Renal cortex interstitium (tissue), 11 donors: ENCODE measurements around the gene PAX3. TPM values are rescaled to one million over a fixed set of nuclear protein-coding genes. Genes with fewer than 3 reads are reported as not detected.

Experiments used
- DNase-seq, 11 donors: peaks; one replicate each; pipeline ENCODE4 v3.0.0-alpha.2; 2013; ENCODE audit warnings: low read depth in 9 of 11, low spot score in 4 of 11; ENCODE audit errors: extremely low read depth in 1 of 11
- polyA plus RNA-seq, 3 donors: library from polyadenylated mRNA; unstranded; fragments of 120-200 nt; gene quantifications; one replicate each; pipeline ENCODE4 v1.2.1, GENCODE V29; 2013; ENCODE audit not compliant: insufficient read length in 3 of 3

Gene PAX3
- polyA plus RNA-seq, 3 donors, result not detected

DNA sequence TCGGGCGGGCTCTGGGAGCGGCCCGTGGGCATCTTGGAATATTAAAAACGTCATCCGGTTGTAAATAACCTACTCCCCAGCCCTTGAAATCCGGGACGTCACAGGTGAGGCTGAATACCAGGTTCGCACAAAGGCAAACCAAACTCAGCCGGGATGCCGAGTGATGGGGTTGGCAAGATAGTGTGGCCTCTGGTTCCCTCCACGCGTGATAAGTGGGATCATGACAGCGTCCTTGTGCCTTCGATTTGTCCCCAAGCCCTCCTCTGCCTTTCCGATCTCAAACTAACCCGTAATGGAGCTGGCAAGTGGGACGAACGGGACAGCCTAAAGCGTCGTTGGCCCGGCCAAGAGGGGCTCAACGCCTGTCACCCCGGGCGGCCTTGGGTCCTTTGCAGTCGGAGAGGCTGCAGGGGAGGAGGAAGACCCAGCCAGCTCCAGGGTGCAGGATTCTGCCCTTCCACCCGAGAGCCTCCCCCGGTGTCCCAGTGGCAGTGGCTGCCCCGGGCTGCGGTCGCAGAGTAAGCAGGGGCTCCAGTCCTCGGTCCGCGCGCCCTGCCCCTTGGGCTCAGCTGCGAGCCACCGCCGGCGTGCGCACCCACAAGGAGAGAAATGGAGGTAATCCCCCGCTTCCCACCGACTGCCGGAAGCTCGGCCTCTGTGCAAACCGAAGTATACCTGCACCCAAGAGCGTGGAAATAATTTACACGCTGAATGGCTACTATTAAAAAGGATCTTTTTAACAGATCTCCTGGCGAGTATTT is 13.4 kb upstream of the PAX3 start:
- no peak for DNase-seq

DNA sequence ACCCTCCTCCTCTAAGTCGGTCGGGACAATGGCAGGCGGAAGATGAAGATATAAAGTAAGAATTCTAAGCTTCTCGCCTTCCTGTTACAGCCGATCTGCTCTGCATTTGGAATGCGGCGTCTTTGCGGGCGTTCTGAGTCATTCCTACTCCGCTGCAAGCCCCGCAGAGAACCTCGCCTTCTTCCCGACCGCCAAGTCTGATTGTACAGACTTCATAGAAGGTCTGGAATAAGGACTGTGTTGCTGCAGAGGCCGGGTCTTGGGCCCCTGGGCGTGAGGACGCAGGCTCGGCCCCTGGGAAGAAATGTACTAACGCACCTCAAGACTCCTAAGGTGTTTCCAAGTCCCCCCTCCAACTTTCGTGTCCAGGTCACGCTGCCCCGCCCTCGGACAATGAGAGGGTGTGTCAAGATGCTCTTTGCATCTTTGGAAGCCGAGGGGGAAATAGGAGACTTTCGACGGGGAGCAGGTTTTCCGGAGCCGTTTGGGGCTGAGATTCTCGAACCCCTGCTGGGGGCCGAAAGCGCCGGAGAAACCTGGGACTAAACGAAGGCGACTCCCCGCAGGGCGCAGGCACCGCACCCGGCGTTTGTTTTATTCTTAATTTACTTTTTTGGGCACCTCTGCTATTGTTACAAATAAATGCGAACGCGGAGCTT is 12.7 kb upstream of the PAX3 start:
- DNase-seq, result no peak

DNA sequence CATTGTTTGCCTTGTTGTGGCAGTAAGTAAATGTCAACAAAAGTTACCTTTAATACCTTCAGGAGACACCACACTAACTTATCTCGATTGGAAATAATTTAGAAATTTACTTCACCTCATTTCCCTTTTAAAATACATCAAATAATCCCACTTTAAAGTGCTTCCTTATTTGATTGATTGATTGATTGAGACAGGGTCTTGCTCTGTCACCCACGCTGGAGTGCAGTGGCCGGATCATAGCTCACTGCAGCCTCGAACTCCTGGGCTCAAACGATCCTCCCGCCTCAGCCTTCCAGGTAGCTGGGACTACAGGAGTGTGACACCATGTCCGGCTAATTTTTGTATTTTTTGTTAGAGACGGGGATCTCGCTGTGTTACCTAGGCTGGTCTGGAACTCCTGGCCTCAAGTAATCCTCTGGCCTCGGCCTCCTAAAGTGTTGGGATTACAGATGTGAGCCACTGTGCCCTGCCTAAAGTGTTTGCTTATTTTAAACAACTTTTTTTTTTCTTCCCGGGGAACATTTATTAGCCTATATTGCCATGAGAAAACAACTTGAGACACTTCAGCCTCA is 12.0 kb upstream of the PAX3 start:
- DNase-seq, result no peak

DNA sequence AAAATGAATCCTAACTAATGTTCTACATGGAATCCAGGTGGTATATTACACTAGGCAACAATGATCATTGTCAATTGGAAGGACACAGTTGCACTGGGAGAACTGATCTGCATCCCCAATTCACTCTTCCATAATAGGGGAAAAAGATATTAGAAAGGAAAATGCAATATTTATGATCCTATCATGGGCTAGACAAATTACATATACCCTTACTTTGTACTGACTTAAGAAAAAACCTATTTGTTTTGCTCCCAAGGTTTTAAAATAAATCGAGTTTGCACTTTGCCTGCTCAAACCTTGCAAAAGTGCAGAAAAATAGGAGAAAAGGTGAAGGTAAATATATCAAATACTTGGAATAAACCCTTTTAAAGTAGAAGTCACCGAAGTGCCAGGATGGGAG is 11.0 kb upstream of the PAX3 start:
- no peak for DNase-seq

DNA sequence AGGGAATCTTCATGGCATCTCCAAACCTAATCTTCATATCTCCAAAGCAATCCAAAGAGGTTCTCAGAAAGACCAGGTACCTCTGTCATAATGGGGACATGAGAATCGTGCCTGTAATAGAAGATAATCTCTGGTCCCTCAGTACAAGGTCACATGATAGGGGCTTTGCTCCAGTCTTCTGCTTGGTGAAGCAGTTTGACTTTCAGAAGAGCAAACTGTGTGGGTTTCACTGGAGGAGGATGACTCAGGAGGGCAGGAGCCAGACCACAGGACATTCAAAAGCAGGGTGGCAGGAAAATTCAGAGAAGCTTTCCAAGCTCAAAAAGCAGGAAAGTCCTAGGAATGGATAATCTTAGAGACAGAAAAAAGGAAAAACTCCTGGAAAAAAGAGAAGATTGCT is 10.6 kb upstream of the PAX3 start:
- DNase-seq, result no peak

DNA sequence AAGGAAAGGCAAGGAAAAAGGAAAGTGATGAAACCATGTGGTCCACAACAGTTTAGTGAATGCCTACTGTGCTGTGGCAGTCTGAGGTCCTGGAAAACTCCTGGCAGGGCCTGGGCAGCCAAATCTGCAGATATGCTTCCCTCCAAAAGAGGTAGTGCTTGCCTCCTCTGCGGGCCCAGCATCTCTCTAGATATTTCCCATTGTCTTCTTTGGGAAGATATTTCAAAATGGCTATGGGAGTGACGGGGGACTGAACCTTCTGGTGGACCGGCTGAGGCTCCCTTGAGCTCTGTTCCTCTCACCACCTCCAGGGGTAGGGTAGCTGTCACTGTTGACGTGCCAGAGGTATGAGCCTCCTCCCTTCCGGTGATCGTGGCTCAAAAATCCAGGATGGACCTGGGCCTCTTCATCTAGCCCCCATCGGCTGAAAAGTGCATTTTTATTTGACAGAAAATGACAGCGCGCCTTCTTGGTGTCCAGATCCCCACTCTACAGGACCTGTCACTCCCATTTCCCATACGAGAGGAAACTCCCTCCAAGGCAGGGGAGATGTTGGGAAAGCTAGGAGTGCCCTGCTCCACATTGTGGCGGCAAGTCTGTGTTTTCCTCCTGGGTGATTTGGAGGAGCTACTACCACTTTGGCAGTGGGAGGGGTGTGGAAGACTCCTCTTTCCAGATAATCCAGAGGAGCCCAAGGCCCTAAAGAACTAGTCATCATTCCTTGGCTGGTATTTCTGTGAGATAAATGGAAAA is 9.4 kb upstream of the PAX3 start:
- DNase-seq, result no peak

DNA sequence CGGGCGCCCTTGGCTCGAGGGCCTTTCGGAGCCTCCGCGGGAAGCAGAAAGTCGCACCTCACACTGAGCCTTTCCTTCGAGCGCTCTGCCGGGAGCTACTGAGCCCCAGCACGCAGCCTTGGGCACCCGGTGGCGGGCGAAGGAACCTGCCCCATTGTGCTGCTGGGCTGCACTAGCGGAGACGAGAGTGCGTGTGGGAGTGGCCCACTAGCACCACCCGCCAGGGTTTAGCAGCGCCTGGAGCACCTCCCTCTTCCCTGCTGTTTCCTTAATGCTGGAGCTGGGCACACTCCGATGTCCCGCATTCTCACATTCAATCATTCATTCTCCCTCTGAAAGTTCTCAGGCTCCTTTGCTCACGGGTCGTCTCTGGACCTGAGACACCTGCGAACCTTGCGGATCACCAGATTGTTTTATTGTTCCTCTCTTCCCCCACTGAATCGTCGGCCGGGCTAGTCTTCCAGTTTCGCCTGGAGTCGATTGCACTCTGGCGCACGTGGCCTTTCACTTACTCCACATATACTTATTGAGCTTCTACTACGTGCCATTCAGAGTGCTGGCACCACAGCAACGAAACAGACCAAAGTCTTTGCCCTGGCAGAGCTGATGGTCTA is 8.5 kb upstream of the PAX3 start:
- DNase-seq, result no peak

DNA sequence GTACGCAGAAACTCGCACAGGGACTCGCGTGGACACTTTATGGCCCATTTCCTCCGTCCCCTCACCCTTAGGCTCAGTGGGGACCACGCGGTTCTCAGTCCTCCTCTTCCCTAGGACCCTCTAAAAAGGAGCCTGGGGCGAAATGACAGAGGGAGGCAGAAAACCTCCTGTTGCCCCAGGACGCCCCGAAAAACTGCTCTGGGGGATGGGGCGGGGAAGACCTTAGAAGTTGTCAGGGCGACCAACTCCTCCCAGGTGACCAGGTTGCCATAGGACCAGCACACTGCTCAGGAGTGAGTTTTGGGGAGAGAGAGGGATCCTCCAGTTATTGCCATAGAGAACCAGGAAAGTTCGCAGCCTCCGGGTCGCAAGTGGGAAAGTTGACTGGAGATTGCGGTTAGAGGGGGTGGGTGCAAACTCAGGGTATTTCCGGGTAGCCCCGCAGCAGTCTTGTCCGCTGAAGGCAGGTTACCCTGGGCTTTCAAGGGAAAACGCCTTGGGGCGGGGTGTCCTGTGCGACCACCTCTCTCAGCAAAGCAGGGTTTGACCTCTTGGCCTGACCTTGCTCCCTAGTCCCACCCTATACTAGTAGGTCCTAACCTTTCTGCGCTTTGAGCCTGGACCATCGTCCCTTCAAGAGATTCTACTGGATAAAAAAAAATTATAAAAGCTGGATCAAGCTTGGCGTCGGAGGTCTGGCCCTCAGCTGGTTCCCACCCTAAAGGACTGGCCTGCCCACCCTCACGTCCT is 7.8 kb upstream of the PAX3 start:
- no peak for DNase-seq

DNA sequence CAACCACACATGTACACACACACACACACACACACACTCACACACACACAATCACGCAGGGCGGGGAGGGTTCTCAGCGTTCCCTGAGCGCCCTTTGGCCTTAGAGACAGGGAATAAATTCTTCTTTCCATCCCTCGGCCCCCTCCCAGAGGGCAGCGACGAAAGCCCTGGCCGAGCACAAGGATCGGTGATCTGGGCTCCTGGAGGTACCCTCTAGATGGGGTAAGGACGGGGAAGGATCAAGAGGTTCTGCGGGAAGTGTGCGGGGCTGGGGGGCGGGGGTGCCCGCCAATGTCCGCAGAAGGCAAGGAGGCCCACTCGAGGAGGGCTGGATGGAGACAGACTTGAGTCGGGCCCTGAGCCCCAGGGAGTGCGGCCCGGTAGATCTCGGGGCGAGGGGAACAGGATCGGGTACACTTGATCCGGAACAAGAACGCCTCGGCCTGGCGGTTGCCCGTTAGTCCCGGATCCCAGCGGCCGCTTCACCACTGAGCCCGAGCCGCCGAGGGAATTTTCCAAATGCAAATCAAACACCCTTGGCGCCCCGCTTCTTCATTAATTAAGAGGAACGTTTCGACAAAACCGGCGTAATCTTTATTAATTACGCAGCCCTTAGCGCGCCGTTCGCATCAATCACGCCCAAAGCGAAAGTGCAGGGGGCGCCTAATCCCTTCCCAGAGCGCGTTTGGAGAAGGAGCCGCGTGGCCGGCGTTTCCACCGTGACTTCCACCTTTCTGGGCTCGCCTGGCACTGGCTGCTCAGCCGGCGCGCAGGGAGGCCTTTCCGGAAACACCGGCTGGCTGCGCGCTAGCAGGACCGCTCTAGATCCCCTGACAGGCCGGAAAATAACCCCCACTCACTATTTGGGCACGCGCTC is 7.0 kb upstream of the PAX3 start:
- no peak for DNase-seq

DNA sequence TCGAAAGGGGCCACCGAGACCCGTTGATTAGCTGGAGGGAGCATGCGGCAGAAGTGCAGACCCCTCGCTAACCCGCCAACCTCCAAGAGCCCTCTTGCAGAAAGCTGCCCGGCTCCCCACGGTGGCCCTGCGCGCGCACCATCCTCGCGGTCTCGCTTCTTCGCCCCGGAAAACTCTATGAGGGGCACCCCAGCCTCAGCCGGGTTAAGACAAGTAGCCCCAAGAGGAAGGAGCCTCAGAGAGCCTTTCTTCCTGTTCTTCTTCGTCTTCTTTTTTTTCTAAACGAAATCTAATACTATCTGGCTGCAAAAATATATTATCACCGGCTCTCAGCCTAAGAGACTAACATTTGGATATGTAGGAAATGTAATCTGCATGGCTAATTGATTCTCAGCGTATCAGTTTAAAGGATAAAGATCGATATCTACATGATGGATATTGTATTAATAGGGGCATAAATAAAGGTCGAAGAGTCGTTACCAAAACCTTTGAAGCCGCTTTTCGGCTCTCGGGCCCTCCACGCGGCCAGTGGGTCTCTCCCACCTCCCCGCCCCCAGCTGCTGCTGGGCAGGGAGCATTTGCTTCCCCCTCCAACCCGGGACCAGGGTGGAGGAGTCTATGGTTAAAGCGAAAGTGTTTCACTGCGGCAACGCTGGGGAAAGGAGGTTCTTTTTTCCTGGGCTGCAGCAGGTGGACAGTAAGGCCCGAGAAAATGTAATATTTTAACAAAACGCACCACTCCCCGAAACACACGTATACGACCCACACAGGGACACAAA is 6.1 kb upstream of the PAX3 start:
- DNase-seq, result no peak

DNA sequence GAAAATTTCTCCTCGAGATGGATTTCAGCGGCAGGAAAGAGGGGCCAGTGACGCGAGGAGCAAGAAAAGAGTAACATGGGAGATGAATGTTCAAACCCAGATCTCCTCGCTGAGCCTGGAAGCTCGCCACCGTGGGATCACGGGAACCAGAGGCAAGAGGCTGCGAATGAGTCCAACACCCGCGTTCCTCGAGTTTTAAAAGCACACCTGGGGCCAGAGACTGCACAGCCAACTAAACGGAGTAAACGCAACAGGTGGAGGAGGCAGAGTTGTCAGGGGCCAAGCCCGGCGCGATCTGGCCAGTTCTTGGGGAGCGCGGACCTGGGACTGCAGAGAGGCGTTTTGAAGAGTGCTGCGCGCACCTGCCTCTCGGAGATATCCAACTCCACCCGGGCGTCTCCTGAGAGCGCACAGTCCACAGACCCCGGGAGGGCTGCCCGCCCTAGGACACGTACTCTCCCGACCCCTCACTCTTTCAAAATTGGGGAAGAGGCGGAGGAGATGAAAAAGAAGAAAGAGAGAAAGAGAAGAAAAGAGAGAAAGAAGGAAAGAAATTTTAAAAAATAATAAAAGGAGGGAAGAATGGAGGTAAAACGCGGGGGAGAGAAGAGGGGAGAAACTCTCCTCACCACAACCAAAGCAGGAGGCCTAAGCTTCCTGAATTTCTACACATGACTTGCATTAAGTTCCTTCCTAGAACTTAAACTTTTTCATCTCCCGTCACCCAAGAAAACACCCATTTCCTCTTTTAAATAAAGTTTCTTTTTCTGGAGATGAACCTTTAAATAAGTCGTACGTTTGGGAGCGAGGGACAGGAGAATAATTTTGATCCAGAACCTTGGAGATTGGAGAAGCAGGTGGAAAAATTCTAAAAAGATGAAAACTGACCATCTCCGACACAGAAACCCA is 5.3 kb upstream of the PAX3 start:
- no peak for DNase-seq

DNA sequence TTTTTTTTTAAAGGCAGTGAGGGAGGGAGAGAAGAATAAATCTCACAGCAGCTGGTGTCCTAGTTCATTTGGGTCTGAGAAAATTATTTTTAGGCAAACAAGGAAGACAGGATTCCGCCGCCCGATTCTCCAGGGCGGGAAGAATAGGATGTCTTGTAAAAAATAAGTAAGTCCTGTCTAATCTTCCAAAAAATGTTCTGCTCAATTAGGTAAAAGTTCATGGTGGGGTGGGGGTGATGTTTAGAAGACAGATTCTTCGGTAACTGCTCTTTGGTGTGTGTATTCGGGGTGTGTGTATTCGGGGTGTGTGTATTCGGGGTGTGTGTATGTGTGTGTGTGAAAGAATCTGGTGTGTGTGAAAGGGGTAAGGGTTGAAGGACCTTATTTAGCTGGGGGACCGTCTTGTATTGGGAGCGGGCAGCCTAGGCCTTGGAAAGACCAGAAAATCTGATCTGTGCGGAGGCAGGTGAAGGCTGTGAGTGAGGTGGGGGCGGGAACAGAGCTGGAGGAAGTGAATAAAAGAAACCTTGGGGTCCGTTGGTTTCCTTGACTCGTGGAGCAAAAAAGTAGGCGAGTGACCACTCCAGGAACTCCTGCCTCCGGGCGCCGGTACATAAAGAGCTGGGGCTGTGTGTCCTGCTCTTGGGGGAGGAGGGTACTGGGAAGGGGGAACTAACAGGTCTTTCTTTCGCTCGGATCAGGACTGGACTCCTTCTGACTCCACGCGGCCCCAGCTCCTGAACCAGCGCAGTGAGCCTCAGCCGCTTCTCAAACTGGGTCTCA is 4.4 kb upstream of the PAX3 start:
- no peak for DNase-seq

DNA sequence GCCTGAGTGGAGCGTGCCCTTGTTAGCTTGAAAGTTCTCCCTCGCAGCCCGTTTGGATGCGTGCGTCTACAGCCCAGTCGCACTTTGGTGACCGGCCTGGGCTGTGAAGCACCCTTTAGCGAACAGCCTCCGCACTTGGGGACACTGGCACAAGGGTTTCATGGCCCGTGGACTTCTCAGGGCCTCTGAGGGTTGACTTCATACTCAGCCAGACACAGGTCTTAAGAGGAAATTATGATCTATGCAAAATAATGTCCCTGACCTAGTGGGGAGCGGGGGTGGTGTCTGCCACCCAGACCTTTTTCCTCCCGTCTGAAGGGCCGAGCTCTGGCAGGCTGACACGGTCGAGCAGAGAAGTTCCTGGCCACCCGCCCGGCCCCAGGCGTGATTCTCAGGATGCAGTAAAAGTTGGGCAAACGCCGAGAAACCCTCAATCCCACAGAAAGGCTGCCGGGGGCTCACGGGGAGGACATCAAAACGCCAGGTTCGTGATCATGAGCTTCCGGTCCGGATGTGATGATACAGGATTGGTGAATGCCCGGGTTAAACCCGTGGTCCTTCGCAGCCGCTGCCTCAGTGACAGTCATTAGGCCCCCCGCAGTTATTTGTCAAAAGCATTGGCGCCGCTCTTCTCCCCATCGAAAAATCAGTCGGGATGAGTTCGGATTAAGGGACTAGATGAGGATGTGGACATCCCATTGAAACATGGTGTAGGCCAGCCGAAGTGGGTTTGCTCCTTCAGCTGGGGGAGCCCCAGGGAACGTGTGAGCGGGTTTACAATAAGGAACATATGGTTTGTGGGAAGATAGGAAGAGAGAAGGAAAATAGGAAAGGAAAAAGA is 3.6 kb upstream of the PAX3 start:
- no peak for DNase-seq

DNA sequence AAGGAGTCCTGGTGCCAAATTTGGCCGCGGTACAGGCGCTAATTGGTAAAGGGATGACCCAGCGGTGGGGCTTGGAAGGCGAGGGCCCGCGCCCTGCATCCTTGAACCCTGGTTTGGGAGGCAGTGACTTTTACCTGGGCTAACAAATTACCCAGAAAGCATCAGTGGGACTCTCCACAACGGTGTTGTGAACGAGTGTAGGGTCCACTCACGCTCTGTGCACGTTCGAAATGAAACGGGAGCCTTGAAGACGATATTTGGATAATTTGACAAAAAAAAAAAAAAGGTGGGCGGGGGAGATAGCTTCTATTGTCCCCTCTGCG is 3.0 kb upstream of the PAX3 start:
- no peak for DNase-seq
